ENCODE data around the gene DOP1B. TPM values are rescaled to one million over a fixed set of nuclear protein-coding genes. Genes with fewer than 3 reads are reported as not detected.

DOP1B gene
- polyA plus RNA-seq, 6 donors from 2014 or later = 13.8 to 43.2 (median 29.3) TPM

- no peaks in the 10 kb centered on the region for H3K27me3 Mint-ChIP-seq
- no peak for DNase-seq
- H3K4me3 Mint-ChIP-seq = no peak overlapping the region
- peaks cover 11 to 22% of the 10 kb centered on the region in 2 donors for H3K36me3 Mint-ChIP-seq
- no peaks in the 10 kb centered on the region for H3K9me3 Mint-ChIP-seq
- H3K4me1 Mint-ChIP-seq = peaks cover 11 to 16% (median 12%) of the 10 kb centered on the region in 3 donors
- ATAC-seq (ENCODE audit: low read depth in 2 of 2) = no peak
- no peak overlapping the region for H3K27ac Mint-ChIP-seq
Measured at GRCh38 chr21:36205962-36206361, 49.3 kb downstream of the DOP1B start.

Other genes with a start within 250 kb of the DOP1B start
- 10 to 100 TPM in 2 of 6 donors, 1 to 10 TPM in 4; 6.5 to 15.1 (median 9.7) TPM for gene SETD4, start 96.3 kb upstream of the DOP1B start, polyA plus RNA-seq (ENCODE audit: low read depth in 6 of 6)
- gene CBR1, start 86.8 kb upstream of the DOP1B start, polyA plus RNA-seq (ENCODE audit: low read depth in 6 of 6) = 10 to 100 TPM; 15.4 to 44.6 (median 32.2) TPM
- 10 to 100 TPM in 4 of 6 donors, 1 to 10 TPM in 2; 7.4 to 14.5 (median 10.6) TPM for gene CBR3, start 21.7 kb upstream of the DOP1B start, polyA plus RNA-seq (ENCODE audit: low read depth in 6 of 6)
- gene MORC3, start 163.4 kb downstream of the DOP1B start, polyA plus RNA-seq (ENCODE audit: low read depth in 6 of 6) = 10 to 100 TPM; 20.6 to 59.6 (median 39.8) TPM
- gene CHAF1B, start 228.6 kb downstream of the DOP1B start, polyA plus RNA-seq (ENCODE audit: low read depth in 6 of 6) = 1 to 10 TPM in 2 of 6 donors, under 1 TPM in 4; 0.33 to 1.8 (median 0.55) TPM